IMR-90 (cell line): ENCODE results near the gene SPTBN5. TPM values are rescaled to one million over a fixed set of nuclear protein-coding genes. Genes with fewer than 3 reads are reported as not detected.

Source experiments
- ATAC-seq: fragments of 200-7000 bp; cut with Tn5 transposase; 2 replicates; pipeline ENCODE4 v1.9.1; 2020; ENCODE audit warnings: low read depth, mild to moderate bottlenecking, moderate library complexity
- BruUV-seq: library from RNA; stranded (reverse); fragments of 400-500 nt; replicated peaks from 2 replicates; lab custom pipeline; 2021; lab: Mats Ljungman, UMichigan
- CTCF ChIA-PET: fragments of 300-600 bp; formaldehyde crosslinking; extraction: SDS; loops from one replicate; lab custom pipeline; 2021; ENCODE audit warnings: antibody characterized with exemption; lab: Yijun Ruan, JAX
- POLR2A ChIA-PET: fragments of 300-600 bp; sonication (Branson Sonifier 250); formaldehyde crosslinking; loops from one replicate; lab custom pipeline; 2022; ENCODE audit warnings: antibody characterized with exemption; ENCODE audit not compliant: unreplicated experiment; lab: Charles Lee
- DNase-seq: peaks from one replicate; pipeline ENCODE4 v3.0.0; 2013
- H2AFZ ChIP-seq: replicated peaks from 2 replicates; pipeline ENCODE3; 2013; ENCODE audit warnings: low read length, mild to moderate bottlenecking; ENCODE audit not compliant: poor library complexity
- H2AK5ac ChIP-seq: 2 replicates; pipeline ENCODE4 v1.6.1; 2013; ENCODE audit warnings: low read depth, low read length, inconsistent platforms
- H2AK9ac ChIP-seq: replicated peaks from 2 replicates; pipeline ENCODE3; 2013; ENCODE audit warnings: mild to moderate bottlenecking, low read depth, low read length, moderate library complexity; ENCODE audit not compliant: poor library complexity
- H2BK120ac ChIP-seq: 2 replicates; pipeline ENCODE4 v1.6.1; 2013; ENCODE audit warnings: low read depth, low read length, inconsistent platforms
- H2BK15ac ChIP-seq: 3 replicates; pipeline ENCODE4 v1.6.1; 2013; ENCODE audit warnings: low read depth, low read length, inconsistent platforms
- H2BK20ac ChIP-seq: 2 replicates; pipeline ENCODE4 v1.6.1; 2013; ENCODE audit warnings: low read depth, mild to moderate bottlenecking, inconsistent platforms, low read length, moderate library complexity
- H2BK5ac ChIP-seq: 2 replicates; pipeline ENCODE4 v1.6.1; 2013; ENCODE audit warnings: mild to moderate bottlenecking, low read depth, low read length, inconsistent platforms; ENCODE audit not compliant: poor library complexity, severe bottlenecking
- H3K14ac ChIP-seq: replicated peaks from 2 replicates; pipeline ENCODE4 v1.6.1; 2013; ENCODE audit warnings: low read depth, low read length, inconsistent platforms
- H3K18ac ChIP-seq: 2 replicates; pipeline ENCODE4 v1.6.1; 2013; ENCODE audit warnings: low read depth, low read length, control low read depth
- H3K23ac ChIP-seq: 2 replicates; pipeline ENCODE4 v1.6.1; 2013; ENCODE audit warnings: low read depth, low read length, inconsistent platforms
- H3K27ac ChIP-seq: 2 replicates; pipeline ENCODE4 v1.5.1; 2013; ENCODE audit warnings: mild to moderate bottlenecking, control low read depth, low read length; ENCODE audit not compliant: insufficient read depth
- H3K27me3 ChIP-seq: 2 replicates; pipeline ENCODE4 v1.6.1; 2013; ENCODE audit warnings: low read length; ENCODE audit not compliant: control insufficient read depth, insufficient read depth
- H3K36me3 ChIP-seq: 2 replicates; pipeline ENCODE4 v1.6.1; 2013; ENCODE audit warnings: low read length, mixed read lengths; ENCODE audit not compliant: control insufficient read depth, insufficient read depth
- H3K4ac ChIP-seq: 2 replicates; pipeline ENCODE4 v1.6.1; 2013; ENCODE audit warnings: low read depth, low read length, inconsistent platforms
- H3K4me1 ChIP-seq: 2 replicates; pipeline ENCODE4 v1.6.1; 2013; ENCODE audit warnings: low read length, mixed read lengths; ENCODE audit not compliant: control insufficient read depth, insufficient read depth
- H3K4me2 ChIP-seq: 2 replicates; pipeline ENCODE4 v1.6.1; 2013; ENCODE audit warnings: low read depth, mild to moderate bottlenecking, control low read depth, low read length, moderate library complexity
- H3K4me3 ChIP-seq: 2 replicates; pipeline ENCODE4 v1.5.1; 2013; ENCODE audit warnings: low read depth, mild to moderate bottlenecking, control low read depth, low read length, moderate library complexity; ENCODE audit not compliant: insufficient read depth
- H3K56ac ChIP-seq: 2 replicates; pipeline ENCODE4 v1.6.1; 2013; ENCODE audit warnings: low read length, inconsistent platforms; ENCODE audit not compliant: insufficient read depth; ENCODE audit errors: extremely low read depth
- H3K79me1 ChIP-seq, 2 experiments: 2 replicates each; pipeline ENCODE4 v1.6.1; 2013; ENCODE audit warnings: low read length in 2 of 2, inconsistent platforms in 1 of 2, low read depth in 1 of 2
- H3K9ac ChIP-seq: 2 replicates; pipeline ENCODE4 v1.6.1; 2013; ENCODE audit warnings: low read depth, low read length, control low read depth
- H3K9me1 ChIP-seq: 2 replicates; pipeline ENCODE4 v1.6.1; 2013; ENCODE audit warnings: low read length, inconsistent platforms; ENCODE audit not compliant: insufficient read depth
- H3K9me3 ChIP-seq: 2 replicates; pipeline ENCODE4 v1.6.1; 2013; ENCODE audit warnings: low read length; ENCODE audit not compliant: control insufficient read depth, insufficient read depth
- H4K20me1 ChIP-seq: 2 replicates; pipeline ENCODE4 v1.6.1; 2013; ENCODE audit warnings: low read length, inconsistent platforms; ENCODE audit not compliant: insufficient read depth
- H4K5ac ChIP-seq: 2 replicates; pipeline ENCODE4 v1.6.1; 2013; ENCODE audit warnings: mild to moderate bottlenecking, low read depth, low read length, control low read depth
- H4K8ac ChIP-seq, 2 experiments: 2 replicates each; pipeline ENCODE4 v1.6.1; 2013; ENCODE audit warnings: low read depth in 2 of 2, low read length in 2 of 2, control low read depth in 1 of 2, inconsistent platforms in 1 of 2
- H4K91ac ChIP-seq: 2 replicates; pipeline ENCODE4 v1.6.1; 2013; ENCODE audit warnings: low read depth, low read length, inconsistent platforms; ENCODE audit not compliant: insufficient read depth
- CHD1 ChIP-seq: IDR thresholded peaks from 2 replicates; pipeline ENCODE4 v1.6.1; 2012; ENCODE audit warnings: low read depth, low read length, improper control_type of control experiment
- CTCF ChIP-seq: conservative IDR thresholded peaks from 2 replicates; pipeline ENCODE4 v1.5.1; 2012; ENCODE audit warnings: mild to moderate bottlenecking, low read depth, low read length, improper control_type of control experiment
- FOS ChIP-seq: fragments of 150-350 bp; IDR thresholded peaks from 2 replicates; pipeline ENCODE4 v1.6.1; 2016; ENCODE audit warnings: low read depth, low read length
- MAFK ChIP-seq: IDR thresholded peaks from 2 replicates; pipeline ENCODE4 v1.6.1; 2012; ENCODE audit warnings: low read depth, low read length, improper control_type of control experiment
- NFE2L2 ChIP-seq: fragments of 150-350 bp; IDR thresholded peaks from 2 replicates; pipeline ENCODE4 v1.6.1; 2016; ENCODE audit warnings: low read depth, mild to moderate bottlenecking, low read length
- RAD21 ChIP-seq: IDR thresholded peaks from 2 replicates; pipeline ENCODE4 v1.6.1; 2012; ENCODE audit warnings: low read length, improper control_type of control experiment
- RCOR1 ChIP-seq: IDR thresholded peaks from 2 replicates; pipeline ENCODE4 v1.6.1; 2012; ENCODE audit warnings: mild to moderate bottlenecking, low read length, improper control_type of control experiment; ENCODE audit not compliant: insufficient replicate concordance
- SMC3 ChIP-seq: fragments of 150-350 bp; IDR thresholded peaks from 2 replicates; pipeline ENCODE4 v1.6.1; 2016; ENCODE audit warnings: low read depth, mild to moderate bottlenecking, antibody characterized with exemption, low read length, moderate library complexity
- WGBS, 2 experiments: methylation state at CpG; one replicate each; pipeline versions ENCODE4 v1.1.5 to v1.1.7; 2013; ENCODE audit warnings: missing lambda C conversion rate in 2 of 2; ENCODE audit not compliant: insufficient read length in 1 of 2; ENCODE audit errors: extremely low coverage in 2 of 2; 5-methylcytosine and 5-hydroxymethylcytosine counted together
- dilution Hi-C: fragments of 300-500 bp; cut with HindIII; formaldehyde crosslinking; loops from one replicate; pipeline ENCODE4 v1.14.3; 2018; ENCODE audit warnings: low sequenced_read_pairs; ENCODE audit not compliant: unreplicated experiment
- in situ Hi-C: fragments of 300-500 bp; cut with MboI; formaldehyde crosslinking; loops from 3 replicates; pipeline ENCODE4 v1.14.3; 2019; ENCODE audit warnings: low sequenced_read_pairs, inconsistent platforms, mixed read lengths
- intact Hi-C: fragments of 100-400 bp; cut with micrococcal nuclease; formaldehyde crosslinking; loops from 2 replicates; pipeline ENCODE4 v1.10.0; 2022
- polyA plus RNA-seq, 3 experiments: library from polyadenylated mRNA; depleted of rRNA; stranded (reverse); fragments of >200 nt; gene quantifications; 2 replicates each; pipeline ENCODE4 v1.2.3, GENCODE V29; 2012; ENCODE audit warnings: low replicate concordance in 1 of 3
- total RNA-seq: library from RNA; depleted of rRNA; stranded (reverse); fragments of >200 nt; gene quantifications from 2 replicates; pipeline ENCODE4 v1.2.3, GENCODE V29; 2012

Gene SPTBN5
- total and polyA plus RNA-seq, 2 of the 4 experiments (the other 2 are of a cell fraction), result under 0.01 to 0.38 TPM

GRCh38 chr15:41877631-41878354 lies 16.1 kb downstream of the SPTBN5 start:
- DNase-seq, result no peak
- Histone ChIP-seq H3K79me1 (no peaks in the 10 kb centered on the region), H2BK20ac (no peak overlapping the region), H2AK5ac (no peak overlapping the region), H3K56ac (no peak overlapping the region), H2AK9ac (no peak overlapping the region), H3K18ac (no peak overlapping the region), H2BK15ac (no peak overlapping the region), H3K4me1 (0 out of 2 replicates have a peak, but pooled peaks cover 2% of the 10 kb centered on the region), H3K9ac (no peak overlapping the region), H4K91ac (no peak overlapping the region), H3K9me1 (no peaks in the 10 kb centered on the region), H3K9me3 (no peaks in the 10 kb centered on the region), H3K4ac (no peak overlapping the region), H2AFZ (no peak overlapping the region), H2BK5ac (no peak overlapping the region), H3K4me2 (no peak overlapping the region), H4K8ac (no peak overlapping the region), H2BK120ac (no peak overlapping the region), H4K5ac (no peak overlapping the region), H3K14ac (no peak overlapping the region), H3K36me3 (no peaks in the 10 kb centered on the region), H3K23ac (no peak overlapping the region), H3K27me3 (peaks cover 46% of the 10 kb centered on the region), H3K4me3 (no peak overlapping the region), H4K20me1 (peaks cover 9% of the 10 kb centered on the region; the same call in 1 of the 2 replicates), H3K27ac (no peak overlapping the region)
- dilution Hi-C loops (no loop called here), intact Hi-C loops (no loop called here), in situ Hi-C loops (no loop called here)
- 78% methylated on average over 7 of the region's 13 CpGs; no CpG with 5 or more reads in 1 of the 2 experiments for WGBS, 2 experiments
- CTCF ChIA-PET, result no interaction called here
- ATAC-seq, result no peak
- TF ChIP-seq FOS (no peak), CTCF (no peak), CHD1 (no peak), RAD21 (no peak), RCOR1 (no peak), SMC3 (no peak), MAFK (no peak), NFE2L2 (no peak)
- BruUV-seq, result no TSS peak
- POLR2A ChIA-PET, result no interaction called here
